Activated naive CD8-positive, alpha-beta T cell treated with anti-CD3 and anti-CD28 coated beads, Interleukin-2, amount 10 ng/mL, durations not matched to agents 7 days and 5 days (primary cell): Measurements from ENCODE around the gene TBX22. TPM values are rescaled to one million over a fixed set of nuclear protein-coding genes. Genes with fewer than 3 reads are reported as not detected.
"Not testable (repeated sequence)": the region's sequence is repeated elsewhere in the genome, so short reads cannot be mapped to it uniquely, and the experiment has no call there.

ENCODE experiments used
- ATAC-seq: fragments of 150-1000 bp; cut with Tn5 transposase; one replicate; pipeline ENCODE4 v1.10.0; 2021; ENCODE audit warnings: low read depth, moderate library complexity
- POLR2A ChIA-PET: fragments of 350-600 bp; sonication (Branson Sonifier 250); formaldehyde crosslinking; loops from one replicate; lab custom pipeline; 2021; ENCODE audit warnings: antibody characterized with exemption; lab: Charles Lee
- DNase-seq: peaks from one replicate; pipeline ENCODE4 v3.0.0; 2021
- H3K27ac Mint-ChIP-seq: one replicate; pipeline ENCODE4 v1.8.0; 2022; ENCODE audit warnings: mild to moderate bottlenecking, mixed read lengths
- H3K27me3 Mint-ChIP-seq: one replicate; pipeline ENCODE4 v1.8.0; 2022; ENCODE audit warnings: mild to moderate bottlenecking, moderate library complexity, mixed read lengths
- H3K36me3 Mint-ChIP-seq: one replicate; pipeline ENCODE4 v1.8.0; 2021; ENCODE audit warnings: mild to moderate bottlenecking, mixed read lengths
- H3K4me1 Mint-ChIP-seq: one replicate; pipeline ENCODE4 v1.8.0; 2021; ENCODE audit warnings: mixed read lengths
- H3K4me3 Mint-ChIP-seq: one replicate; pipeline ENCODE4 v1.8.0; 2022; ENCODE audit warnings: mild to moderate bottlenecking, moderate library complexity, mixed read lengths
- H3K9me3 Mint-ChIP-seq: one replicate; pipeline ENCODE4 v1.8.0; 2021; ENCODE audit warnings: mixed read lengths
- total RNA-seq, 2 experiments: library from RNA; stranded (reverse); gene quantifications; one replicate each; pipeline ENCODE4 v1.2.3, GENCODE V29; 2021

Gene TBX22, protein sequence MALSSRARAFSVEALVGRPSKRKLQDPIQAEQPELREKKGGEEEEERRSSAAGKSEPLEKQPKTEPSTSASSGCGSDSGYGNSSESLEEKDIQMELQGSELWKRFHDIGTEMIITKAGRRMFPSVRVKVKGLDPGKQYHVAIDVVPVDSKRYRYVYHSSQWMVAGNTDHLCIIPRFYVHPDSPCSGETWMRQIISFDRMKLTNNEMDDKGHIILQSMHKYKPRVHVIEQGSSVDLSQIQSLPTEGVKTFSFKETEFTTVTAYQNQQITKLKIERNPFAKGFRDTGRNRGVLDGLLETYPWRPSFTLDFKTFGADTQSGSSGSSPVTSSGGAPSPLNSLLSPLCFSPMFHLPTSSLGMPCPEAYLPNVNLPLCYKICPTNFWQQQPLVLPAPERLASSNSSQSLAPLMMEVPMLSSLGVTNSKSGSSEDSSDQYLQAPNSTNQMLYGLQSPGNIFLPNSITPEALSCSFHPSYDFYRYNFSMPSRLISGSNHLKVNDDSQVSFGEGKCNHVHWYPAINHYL
- total RNA-seq, result not detected

DNA sequence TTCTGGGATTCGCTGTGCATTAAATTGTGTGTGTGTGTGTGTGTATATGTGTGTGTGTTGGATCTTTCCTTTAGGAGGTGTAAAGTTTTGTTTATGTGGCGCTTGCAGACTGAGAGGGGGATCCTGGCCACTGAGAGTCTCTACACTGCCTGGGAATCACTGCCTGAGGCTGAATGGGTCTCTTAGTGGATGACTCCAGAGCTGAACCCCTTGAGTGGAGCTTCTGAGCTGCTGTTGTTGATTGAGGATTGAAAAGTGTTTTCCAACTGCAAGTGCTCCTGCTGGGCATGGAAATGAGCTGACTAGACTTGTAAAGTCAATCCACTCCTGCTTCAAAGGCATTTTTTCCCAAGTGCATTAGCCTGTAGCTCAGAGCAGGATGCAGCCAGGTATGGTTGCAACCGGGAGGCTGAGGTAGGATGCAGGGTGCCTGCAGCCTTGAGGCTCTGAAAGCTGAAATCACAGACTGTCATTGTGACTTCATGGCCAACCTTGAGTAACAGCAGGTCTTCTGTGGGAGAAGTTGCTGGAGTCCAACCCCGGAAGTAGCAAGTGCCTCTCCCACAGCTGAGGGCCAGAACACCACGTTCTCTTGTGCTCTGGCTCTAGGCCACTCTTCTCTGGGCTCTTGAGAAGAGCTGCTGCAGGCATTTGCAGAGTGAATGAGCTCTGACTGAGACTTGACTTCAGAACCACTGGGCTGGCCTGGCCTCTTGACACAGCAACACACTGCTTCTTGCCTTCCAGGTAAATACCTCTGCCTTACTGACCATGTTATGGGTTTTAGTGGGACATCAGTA is at the start of gene TBX22:
TBX22 (plus strand) TSS at position 613 of the 800 bp plus-strand sequence. CDS start 7,517 bp downstream, outside the sequence.
- DNase-seq (no peak), ATAC-seq (no peak)
- POLR2A ChIA-PET, result no interaction called here
- Mint-ChIP-seq H3K4me3 (no peak within 1 kb of the TSS), H3K27me3 (peaks cover 4% of the 10 kb centered on the region), H3K27ac (no peak within 1 kb of the TSS), H3K9me3 (no peaks in the 10 kb centered on the region), H3K36me3 (no peaks in the 10 kb centered on the region), H3K4me1 (no peaks in the 10 kb centered on the region)

- H3K27ac Mint-ChIP-seq, result no peak overlapping the region
- H3K4me3 Mint-ChIP-seq, result no peak overlapping the region
- H3K9me3 Mint-ChIP-seq, result peaks cover 1% of the 10 kb centered on the region
- ATAC-seq (no peak), DNase-seq (no peak)
- POLR2A ChIA-PET, result no interaction called here
- no peaks in the 10 kb centered on the region for H3K4me1 Mint-ChIP-seq
- no peaks in the 10 kb centered on the region for H3K36me3 Mint-ChIP-seq
- H3K27me3 Mint-ChIP-seq, result no peaks in the 10 kb centered on the region
Observed at GRCh38 chrX:79975605-79976004, 38.9 kb upstream of the TBX22 start.

GRCh38 chrX:80004458-80004857 is 10.1 kb upstream of the TBX22 start:
- ATAC-seq, result no peak
- Mint-ChIP-seq H3K27me3 (no peaks in the 10 kb centered on the region), H3K36me3 (no peaks in the 10 kb centered on the region), H3K27ac (no peak overlapping the region), H3K4me3 (no peak overlapping the region), H3K4me1 (no peaks in the 10 kb centered on the region), H3K9me3 (no peaks in the 10 kb centered on the region)
- no peak for DNase-seq
- POLR2A ChIA-PET, result no interaction called here

- no peaks in the 10 kb centered on the region for H3K4me1 Mint-ChIP-seq
- DNase-seq, result no peak
- no peaks in the 10 kb centered on the region for H3K36me3 Mint-ChIP-seq
- H3K9me3 Mint-ChIP-seq, result no peaks in the 10 kb centered on the region
- no peak overlapping the region for H3K4me3 Mint-ChIP-seq
- H3K27ac Mint-ChIP-seq, result no peak overlapping the region
- peaks cover 4% of the 10 kb centered on the region for H3K27me3 Mint-ChIP-seq
- POLR2A ChIA-PET, result no interaction called here
- no peak for ATAC-seq
Observed at GRCh38 chrX:80011522-80011921, 3.0 kb upstream of the TBX22 start.

- ATAC-seq (no peak), DNase-seq (no peak)
- H3K36me3 Mint-ChIP-seq, result no peaks in the 10 kb centered on the region
- H3K27ac Mint-ChIP-seq, result no peak overlapping the region
- no peak overlapping the region for H3K4me3 Mint-ChIP-seq
- H3K4me1 Mint-ChIP-seq, result no peaks in the 10 kb centered on the region
- POLR2A ChIA-PET, result no interaction called here
- no peaks in the 10 kb centered on the region for H3K9me3 Mint-ChIP-seq
- H3K27me3 Mint-ChIP-seq, result peaks cover 4% of the 10 kb centered on the region
Observed at GRCh38 chrX:80016182-80016581, 1.6 kb downstream of the TBX22 start.

DNA sequence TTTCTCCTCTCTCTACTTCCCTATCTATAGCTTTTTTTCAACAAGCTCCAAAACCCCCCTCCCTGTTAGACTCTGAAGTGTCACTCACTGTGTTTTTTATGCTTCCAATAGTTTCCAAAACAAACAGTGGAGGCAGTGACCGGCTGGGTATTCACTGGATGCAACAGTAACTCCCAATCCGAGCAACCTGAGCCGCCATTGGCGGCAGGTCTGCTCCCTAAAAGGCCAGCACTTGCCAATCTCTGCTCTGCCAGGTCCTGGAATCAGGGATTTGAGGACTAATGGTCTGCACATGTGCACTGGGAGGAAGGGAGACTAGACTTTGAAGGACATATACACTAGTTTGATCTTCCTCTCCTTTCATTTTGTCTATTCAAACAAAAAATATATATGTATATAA is 7.1 kb downstream of the TBX22 start:
- Mint-ChIP-seq H3K36me3 (no peaks in the 10 kb centered on the region), H3K27ac (no peak overlapping the region), H3K27me3 (peaks cover 6% of the 10 kb centered on the region), H3K9me3 (no peaks in the 10 kb centered on the region), H3K4me1 (no peaks in the 10 kb centered on the region), H3K4me3 (no peak overlapping the region)
- DNase-seq, result no peak
- no peak for ATAC-seq
- POLR2A ChIA-PET, result no interaction called here

- Mint-ChIP-seq H3K27ac (no peak overlapping the region), H3K4me3 (no peak overlapping the region), H3K36me3 (no peaks in the 10 kb centered on the region), H3K27me3 (peaks cover 6% of the 10 kb centered on the region), H3K4me1 (no peaks in the 10 kb centered on the region), H3K9me3 (no peaks in the 10 kb centered on the region)
- DNase-seq (no peak), ATAC-seq (no peak)
- POLR2A ChIA-PET, result no interaction called here
Observed at GRCh38 chrX:80022363-80023031, 7.9 kb downstream of the TBX22 start.

DNA sequence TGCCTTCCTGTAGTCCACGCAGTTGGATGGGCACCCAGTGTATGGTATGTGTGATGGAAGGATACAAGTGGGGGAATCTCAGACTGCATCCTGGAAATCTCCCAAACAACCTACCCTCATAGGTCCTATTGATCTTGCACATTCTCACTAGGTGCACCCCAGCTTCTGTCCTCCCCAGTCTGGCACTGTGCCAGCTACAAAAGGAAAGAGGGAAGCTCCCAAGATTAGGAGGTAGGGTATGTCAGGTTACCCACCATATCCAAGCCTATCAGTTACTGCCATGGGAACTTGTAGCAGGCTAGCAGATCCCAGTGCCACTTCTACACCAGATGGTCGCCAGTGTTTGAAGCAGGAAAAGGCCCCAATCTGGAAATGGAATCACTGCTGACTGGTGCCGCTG is 11.6 kb downstream of the TBX22 start:
- peaks cover 6% of the 10 kb centered on the region for H3K27me3 Mint-ChIP-seq
- H3K9me3 Mint-ChIP-seq, result no peaks in the 10 kb centered on the region
- ATAC-seq (no peak), DNase-seq (no peak)
- H3K4me1 Mint-ChIP-seq, result no peaks in the 10 kb centered on the region
- POLR2A ChIA-PET, result no interaction called here
- no peak overlapping the region for H3K4me3 Mint-ChIP-seq
- H3K36me3 Mint-ChIP-seq, result no peaks in the 10 kb centered on the region
- no peak overlapping the region for H3K27ac Mint-ChIP-seq

DNA sequence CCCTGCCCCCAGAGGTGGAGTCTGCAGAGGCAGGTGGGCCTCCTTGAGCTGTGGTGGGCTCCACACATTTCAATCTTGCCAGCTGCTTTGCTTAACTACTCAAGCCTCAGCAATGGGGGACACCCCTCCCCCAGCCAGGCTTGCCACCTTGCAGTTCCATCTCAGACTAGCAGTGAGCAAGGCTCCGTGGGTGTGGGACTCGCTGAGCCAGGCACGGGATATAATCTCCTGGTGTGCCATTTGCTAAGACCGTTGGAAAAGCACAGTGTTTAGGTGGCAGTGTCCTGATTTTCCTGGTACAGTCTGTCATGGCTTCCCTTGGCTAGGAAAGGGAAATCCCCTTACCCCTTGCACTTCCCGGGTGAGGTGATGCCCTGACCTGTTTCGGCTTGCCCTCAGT is 51.6 kb downstream of the TBX22 start:
- DNase-seq, POLR2A ChIA-PET, H3K27me3 Mint-ChIP-seq, ATAC-seq, H3K4me3 Mint-ChIP-seq, H3K27ac Mint-ChIP-seq, H3K4me1 Mint-ChIP-seq, H3K9me3 Mint-ChIP-seq, H3K36me3 Mint-ChIP-seq: not testable (repeated sequence)

- H3K27me3 Mint-ChIP-seq, H3K9me3 Mint-ChIP-seq, H3K27ac Mint-ChIP-seq, H3K36me3 Mint-ChIP-seq, ATAC-seq, POLR2A ChIA-PET, H3K4me1 Mint-ChIP-seq, DNase-seq, H3K4me3 Mint-ChIP-seq: not testable (repeated sequence)
Observed at GRCh38 chrX:80075625-80076024, 61.1 kb downstream of the TBX22 start.
